Measurements from ENCODE around the gene CDC42SE1.

DNA sequence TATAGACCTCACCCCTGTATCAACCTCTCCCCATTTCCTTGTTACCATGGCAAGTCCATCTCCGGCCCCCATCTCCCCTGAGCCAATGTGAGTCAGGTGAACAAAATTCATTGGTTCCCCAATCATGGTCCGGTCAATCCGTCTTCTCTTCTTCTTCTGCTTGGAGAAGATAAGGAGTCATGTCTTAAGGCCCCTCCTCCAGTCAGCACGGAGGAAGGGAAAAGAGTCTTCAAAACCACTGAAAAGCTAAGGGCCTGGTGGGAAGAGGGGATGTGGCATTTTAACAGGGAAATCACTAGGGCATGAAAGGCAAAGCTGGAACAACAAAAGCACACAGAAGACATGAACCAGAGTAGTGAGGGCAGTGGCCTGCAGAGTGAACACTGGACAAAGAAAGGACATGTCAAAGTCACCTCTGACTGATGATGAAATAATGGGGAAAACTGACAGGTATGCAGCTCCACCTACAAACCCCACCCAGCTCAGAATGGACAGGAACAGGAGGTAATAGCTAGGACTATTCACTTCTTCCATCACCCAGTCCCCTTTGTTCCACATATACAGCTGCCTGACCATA lies 4.4 kb downstream of the CDC42SE1 start:
- TF ChIP-seq, protein P1, sequence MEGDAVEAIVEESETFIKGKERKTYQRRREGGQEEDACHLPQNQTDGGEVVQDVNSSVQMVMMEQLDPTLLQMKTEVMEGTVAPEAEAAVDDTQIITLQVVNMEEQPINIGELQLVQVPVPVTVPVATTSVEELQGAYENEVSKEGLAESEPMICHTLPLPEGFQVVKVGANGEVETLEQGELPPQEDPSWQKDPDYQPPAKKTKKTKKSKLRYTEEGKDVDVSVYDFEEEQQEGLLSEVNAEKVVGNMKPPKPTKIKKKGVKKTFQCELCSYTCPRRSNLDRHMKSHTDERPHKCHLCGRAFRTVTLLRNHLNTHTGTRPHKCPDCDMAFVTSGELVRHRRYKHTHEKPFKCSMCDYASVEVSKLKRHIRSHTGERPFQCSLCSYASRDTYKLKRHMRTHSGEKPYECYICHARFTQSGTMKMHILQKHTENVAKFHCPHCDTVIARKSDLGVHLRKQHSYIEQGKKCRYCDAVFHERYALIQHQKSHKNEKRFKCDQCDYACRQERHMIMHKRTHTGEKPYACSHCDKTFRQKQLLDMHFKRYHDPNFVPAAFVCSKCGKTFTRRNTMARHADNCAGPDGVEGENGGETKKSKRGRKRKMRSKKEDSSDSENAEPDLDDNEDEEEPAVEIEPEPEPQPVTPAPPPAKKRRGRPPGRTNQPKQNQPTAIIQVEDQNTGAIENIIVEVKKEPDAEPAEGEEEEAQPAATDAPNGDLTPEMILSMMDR (IDR thresholded peaks at IDR 0.05; ENCODE audit: low read length), result no peak
- no peak for TF ChIP-seq EZH2 (IDR thresholded peaks at IDR 0.05; ENCODE audit: borderline replicate concordance, low read length)
